Esophagus squamous epithelium (tissue), 5 donors: ENCODE measurements around the gene CREB3L2. TPM values are rescaled to one million over a fixed set of nuclear protein-coding genes. Genes with fewer than 3 reads are reported as not detected.

ENCODE experiments used
- DNase-seq: peaks from one replicate; lab custom pipeline; 2025; lab: John Stamatoyannopoulos, UW
- H3K27ac ChIP-seq, 4 donors: fragments of 200-600 bp; sonication (generic); one replicate each; pipeline ENCODE4 v1.5.1; 2016 to 2019; ENCODE audit warnings: mild to moderate bottlenecking in 1 of 4
- H3K27me3 ChIP-seq, 4 donors: fragments of 200-600 bp; sonication (generic); 1 replicate in 3 of 4; 2 replicates in 1 of 4; pipeline versions ENCODE4 v1.5.1 to v1.6.0; 2017 to 2021; ENCODE audit warnings: antibody characterized with exemption in 1 of 4
- H3K36me3 ChIP-seq, 3 donors: fragments of 200-600 bp; sonication (generic); one replicate each; pipeline ENCODE4 v1.5.1; 2016 to 2019
- H3K4me1 ChIP-seq, 3 donors: fragments of 200-600 bp; sonication (generic); one replicate each; pipeline ENCODE4 v1.5.1; 2017 to 2019
- H3K4me3 ChIP-seq, 4 donors: fragments of 200-600 bp; sonication (generic); 1 replicate in 3 of 4; 2 replicates in 1 of 4; pipeline ENCODE4 v1.5.1; 2016 to 2019; ENCODE audit warnings: mild to moderate bottlenecking in 2 of 4, moderate library complexity in 1 of 4
- H3K9me3 ChIP-seq, 3 donors: fragments of 200-600 bp; sonication (generic); one replicate each; pipeline ENCODE4 v1.5.1; 2016 to 2019
- CTCF ChIP-seq, 6 experiments: fragments of 450-650 bp in 4 of 6; fragments of 200-600 bp in 2 of 6; sonication (generic) in 2 of 6; IDR thresholded peaks; one replicate each; pipeline ENCODE4 v1.5.1; 2016 to 2019; ENCODE audit warnings: antibody characterized with exemption in 6 of 6, mild to moderate bottlenecking in 4 of 6, moderate library complexity in 4 of 6
- POLR2A ChIP-seq, 4 donors: fragments of 450-650 bp; IDR thresholded peaks; one replicate each; pipeline ENCODE4 v1.6.1; 2017; ENCODE audit warnings: antibody characterized with exemption in 4 of 4, mild to moderate bottlenecking in 4 of 4, moderate library complexity in 3 of 4
- WGBS, 2 donors: methylation state at CpG; one replicate each; pipeline ENCODE4 v1.1.5; 2018; 5-methylcytosine and 5-hydroxymethylcytosine counted together
- intact Hi-C: fragments of 100-400 bp; cut with DNase I; formaldehyde crosslinking; loops from one replicate; pipeline ENCODE4 v1.15.0; 2022
- total RNA-seq, 4 donors: library from RNA; depleted of rRNA; stranded (reverse); fragments of >200 nt; gene quantifications; one replicate each; pipeline ENCODE4 v1.1.0, GENCODE V29; 2016
- donor health status: DM: yes; HTN: yes; CAD: no.

CREB3L2 gene
- total RNA-seq, 4 donors from 2014 or later, result 14.9 to 21.9 (median 17.3) TPM

DNA sequence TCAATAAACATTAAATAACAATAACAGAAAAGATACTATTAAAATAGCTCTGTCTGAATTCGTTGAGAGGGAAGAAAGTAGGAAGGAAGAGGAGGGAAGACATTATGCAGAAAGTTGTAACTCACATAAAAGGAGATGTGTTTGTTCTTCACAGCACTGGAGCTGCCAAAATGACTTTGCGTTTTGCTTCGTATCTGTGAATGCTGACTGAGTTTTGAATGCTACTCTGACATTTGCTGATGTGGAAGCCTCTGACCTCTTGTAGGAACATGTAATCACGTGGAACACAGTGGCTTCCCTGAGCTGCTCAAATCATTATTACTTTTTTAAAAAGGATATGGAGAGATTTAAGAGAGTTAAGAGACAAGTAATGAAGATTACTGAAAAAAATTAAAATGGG is 139.5 kb downstream of the CREB3L2 start:
- Histone ChIP-seq H3K36me3 (peaks cover 0 to 33% (median 0%) of the 10 kb centered on the region in 3 donors), H3K4me3 (no peak overlapping the region), H3K27ac (no peak overlapping the region), H3K27me3 (no peaks in the 10 kb centered on the region), H3K4me1 (no peaks in the 10 kb centered on the region), H3K9me3 (peaks cover 0 to 16% (median 0%) of the 10 kb centered on the region in 3 donors)
- TF ChIP-seq CTCF (IDR thresholded peaks at IDR 0.05), result no peak
- TF ChIP-seq POLR2A (IDR thresholded peaks at IDR 0.05), result no peak
- 44 to 57% methylated on average over 4 of the region's 4 CpGs for WGBS, 2 donors
- DNase-seq, result no peak
- intact Hi-C loops, result no loop called here

- no peak overlapping the region for H3K4me3 ChIP-seq
- H3K4me1 ChIP-seq, result no peaks in the 10 kb centered on the region
- H3K27ac ChIP-seq, result no peak overlapping the region
- 91 to 100% methylated on average over 2 of the region's 2 CpGs for WGBS, 2 donors
- no peaks in the 10 kb centered on the region for H3K27me3 ChIP-seq
- H3K36me3 ChIP-seq, result peaks cover 0 to 15% (median 0%) of the 10 kb centered on the region in 3 donors
- TF ChIP-seq POLR2A (IDR thresholded peaks at IDR 0.05) (no peak), CTCF (IDR thresholded peaks at IDR 0.05) (no peak)
- peaks cover 0 to 5% (median 0%) of the 10 kb centered on the region in 3 donors for H3K9me3 ChIP-seq
- intact Hi-C loops, result no loop called here
- no peak for DNase-seq
These were observed 141.3 kb downstream of the CREB3L2 start for GRCh38 chr7:137860542-137860941.

DNA sequence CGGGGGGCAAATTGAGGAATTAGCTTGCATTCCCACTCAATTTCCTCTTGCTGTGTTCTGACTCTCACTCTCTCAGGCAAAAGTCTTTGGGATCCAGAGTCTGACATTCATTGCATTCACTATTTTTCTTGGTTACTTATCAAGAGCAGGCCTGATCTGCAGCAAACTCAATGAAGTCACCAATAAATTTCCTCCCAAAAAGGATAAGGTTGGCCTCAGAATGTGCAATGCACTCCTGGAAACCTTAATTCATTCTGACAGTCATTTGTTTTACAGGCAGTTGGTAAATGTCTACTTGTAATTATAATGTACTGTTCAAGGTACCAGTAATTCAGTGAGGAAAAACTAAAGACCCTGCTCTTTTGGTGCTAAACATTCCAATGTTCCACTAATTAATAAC is 148.8 kb downstream of the CREB3L2 start:
- Histone ChIP-seq H3K36me3 (no peaks in the 10 kb centered on the region), H3K4me1 (no peaks in the 10 kb centered on the region), H3K9me3 (no peaks in the 10 kb centered on the region), H3K27ac (no peak overlapping the region), H3K4me3 (no peak overlapping the region), H3K27me3 (peaks cover 0 to 3% (median 0%) of the 10 kb centered on the region in 4 donors)
- TF ChIP-seq CTCF (IDR thresholded peaks at IDR 0.05), result no peak
- no peak for TF ChIP-seq POLR2A (IDR thresholded peaks at IDR 0.05)
- no peak for DNase-seq
- intact Hi-C loops, result no loop called here
- WGBS, 2 donors, result 100% methylated on average over 1 of the region's 1 CpG

DNA sequence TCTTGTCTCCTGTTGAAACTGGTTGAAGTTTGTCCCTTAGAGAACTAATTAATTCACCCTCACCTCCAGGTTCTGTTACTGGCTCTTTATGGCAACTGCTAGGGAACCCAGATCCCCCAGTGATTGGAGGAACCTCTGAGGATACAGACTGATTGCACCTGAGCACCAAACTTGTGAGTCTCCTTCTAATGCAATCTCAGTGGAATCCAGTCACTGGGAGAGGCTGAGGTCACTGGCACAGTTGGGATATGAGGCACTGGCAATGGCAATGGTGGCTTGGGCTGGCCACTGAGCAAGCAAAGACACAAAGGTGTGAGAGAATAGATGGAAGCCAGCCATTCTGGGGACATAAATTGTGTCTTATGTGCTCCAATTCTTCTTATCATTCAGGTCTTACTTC is 149.8 kb downstream of the CREB3L2 start:
- no peak overlapping the region for H3K27ac ChIP-seq
- no peak for DNase-seq
- H3K4me3 ChIP-seq, result no peak overlapping the region
- no peaks in the 10 kb centered on the region for H3K9me3 ChIP-seq
- TF ChIP-seq CTCF (IDR thresholded peaks at IDR 0.05) (no peak), POLR2A (IDR thresholded peaks at IDR 0.05) (no peak)
- H3K27me3 ChIP-seq, result peaks cover 0 to 12% (median 4%) of the 10 kb centered on the region in 4 donors
- intact Hi-C loops, result no loop called here
- H3K4me1 ChIP-seq, result peaks cover under 1 to 6% (median 2%) of the 10 kb centered on the region in 3 donors
- H3K36me3 ChIP-seq, result no peaks in the 10 kb centered on the region

DNA sequence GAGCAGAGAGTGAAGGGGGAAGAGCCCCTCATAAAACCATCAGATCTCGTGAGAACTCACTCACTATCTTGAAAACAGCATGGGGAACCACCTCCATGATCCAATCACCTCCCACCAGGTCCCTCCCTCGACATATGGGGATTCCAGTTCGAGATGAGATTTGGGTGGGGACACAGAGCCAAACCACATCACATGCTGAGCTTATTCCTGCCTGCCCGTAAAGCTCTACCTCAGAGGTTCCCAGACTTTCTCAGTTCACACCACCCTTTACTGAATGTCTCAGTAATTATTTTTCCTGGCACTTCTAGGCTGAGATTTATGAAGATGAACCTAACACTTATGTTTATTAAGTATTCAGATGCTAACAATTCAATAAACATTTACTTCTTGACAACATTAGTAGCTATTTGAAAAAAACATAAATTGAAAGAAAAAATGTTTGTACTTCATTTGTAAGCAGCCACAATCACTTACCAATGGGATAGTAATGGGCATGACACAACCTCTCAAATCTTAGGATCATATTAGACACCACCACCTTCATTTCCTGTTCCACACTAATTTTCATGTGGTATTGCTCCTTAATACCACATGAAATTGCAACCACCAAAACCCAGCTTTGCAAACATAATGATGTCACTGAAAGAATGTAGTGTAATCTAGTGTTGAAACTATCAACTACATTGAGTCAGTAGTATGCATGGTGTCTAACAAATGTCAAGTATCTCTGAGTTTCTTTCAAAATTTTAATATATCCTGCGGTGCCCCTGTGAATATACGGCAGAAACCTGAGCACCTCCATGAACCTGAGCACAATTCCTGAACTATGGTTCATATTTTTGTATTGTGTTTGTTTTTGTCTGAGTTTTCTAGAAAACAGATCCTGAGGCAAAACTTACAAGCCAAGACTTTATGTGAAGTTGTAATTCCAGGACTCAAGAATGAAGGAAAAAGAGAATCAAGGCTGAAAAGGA is 150.6 kb downstream of the CREB3L2 start:
- Histone ChIP-seq H3K4me3 (no peak overlapping the region), H3K9me3 (no peaks in the 10 kb centered on the region), H3K36me3 (no peaks in the 10 kb centered on the region), H3K27me3 (peaks cover 0 to 21% (median 8%) of the 10 kb centered on the region in 4 donors), H3K4me1 (peaks cover 4 to 12% (median 5%) of the 10 kb centered on the region in 3 donors), H3K27ac (no peak overlapping the region)
- intact Hi-C loops, result no loop called here
- TF ChIP-seq POLR2A (IDR thresholded peaks at IDR 0.05) (no peak), CTCF (IDR thresholded peaks at IDR 0.05) (no peak)
- DNase-seq, result no peak
- WGBS, 2 donors, result 68 to 83% methylated on average over 6 of the region's 6 CpGs
